Activated CD4-positive, CD25-positive, alpha-beta regulatory T cell treated with anti-CD3 and anti-CD28 coated beads, Interleukin-2, amount 50 U/mL, for 24 hours (primary cell): Measurements from ENCODE around the gene SERPINB7.
"Not testable (repeated sequence)": the region's sequence is repeated elsewhere in the genome, so short reads cannot be mapped to it uniquely, and the experiment has no call there.

Source experiments
- ATAC-seq, 2 donors: fragments of 150-1000 bp; cut with Tn5 transposase; one replicate each; pipeline ENCODE4 v1.10.0; 2021; ENCODE audit warnings: mild to moderate bottlenecking in 1 of 2, moderate library complexity in 1 of 2

The SERPINB7 gene, protein sequence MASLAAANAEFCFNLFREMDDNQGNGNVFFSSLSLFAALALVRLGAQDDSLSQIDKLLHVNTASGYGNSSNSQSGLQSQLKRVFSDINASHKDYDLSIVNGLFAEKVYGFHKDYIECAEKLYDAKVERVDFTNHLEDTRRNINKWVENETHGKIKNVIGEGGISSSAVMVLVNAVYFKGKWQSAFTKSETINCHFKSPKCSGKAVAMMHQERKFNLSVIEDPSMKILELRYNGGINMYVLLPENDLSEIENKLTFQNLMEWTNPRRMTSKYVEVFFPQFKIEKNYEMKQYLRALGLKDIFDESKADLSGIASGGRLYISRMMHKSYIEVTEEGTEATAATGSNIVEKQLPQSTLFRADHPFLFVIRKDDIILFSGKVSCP

DNA sequence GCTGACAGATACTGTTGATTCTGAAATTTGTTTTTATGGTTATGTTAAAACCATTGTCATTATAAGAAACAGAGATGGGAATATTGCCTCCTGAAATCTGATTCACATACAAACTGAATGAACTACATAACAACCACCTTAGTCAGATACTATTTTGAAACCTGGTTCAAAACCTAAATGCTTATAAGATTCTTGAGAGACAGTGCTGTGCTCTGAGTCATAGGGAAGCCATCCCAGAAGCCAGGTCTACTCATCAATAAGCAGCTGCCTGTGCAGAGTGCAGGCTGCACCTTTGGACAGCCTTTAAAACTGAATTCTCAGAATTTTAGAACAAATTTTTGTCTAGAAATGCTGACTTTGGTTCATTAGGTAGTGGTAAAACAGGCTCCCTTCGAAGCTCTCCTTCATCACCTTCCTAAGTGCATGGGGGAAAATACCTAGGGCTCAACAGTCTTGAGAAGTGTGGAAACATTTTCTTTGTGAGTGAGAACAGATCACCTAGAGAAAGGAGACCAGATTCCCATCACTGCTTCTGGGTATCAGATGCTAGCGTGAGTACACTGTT lies at the start of gene SERPINB7:
Gene SERPINB7, plus strand, starts transcription at position 253 of the 565 bp plus-strand sequence. CDS start 6,955 bp downstream, outside the sequence.
- no peak for ATAC-seq

DNA sequence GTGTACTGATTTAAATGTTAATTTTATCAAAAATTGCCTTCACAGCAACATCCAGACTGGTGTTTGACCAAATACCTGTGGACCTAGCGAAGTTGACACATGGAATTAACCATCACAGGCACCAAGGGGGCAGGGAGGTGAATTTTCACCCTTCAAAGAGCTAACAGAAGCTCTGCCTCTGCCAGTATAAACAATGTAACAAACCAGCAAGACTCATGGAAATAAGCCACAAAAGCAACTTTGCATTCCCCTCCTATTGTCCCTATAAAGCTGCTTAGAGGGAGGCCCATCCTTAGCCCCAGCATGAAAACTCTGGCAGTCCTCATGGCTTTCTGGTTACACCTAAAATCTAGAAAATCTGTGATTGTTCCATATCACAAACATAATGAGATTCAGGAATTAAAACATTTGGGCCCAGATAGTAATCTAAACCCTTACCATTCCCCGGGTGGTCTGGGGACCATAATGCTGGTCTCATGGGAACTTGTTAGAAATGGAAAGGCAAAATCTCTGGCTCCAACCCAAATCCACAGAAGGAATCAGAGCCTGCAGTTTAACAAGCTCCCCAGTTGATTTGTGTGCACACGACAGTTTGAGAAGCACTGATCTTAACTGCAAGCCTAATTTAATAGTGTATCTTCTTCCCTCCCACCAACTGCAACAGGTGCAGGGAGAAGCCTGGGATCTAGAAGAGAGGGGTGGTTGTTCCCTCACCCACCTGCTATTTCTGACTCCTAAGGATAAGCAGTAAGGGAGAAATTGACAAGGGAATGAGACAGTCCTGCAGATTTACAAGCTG lies 49.3 kb upstream of the SERPINB7 start:
- no peak for ATAC-seq

DNA sequence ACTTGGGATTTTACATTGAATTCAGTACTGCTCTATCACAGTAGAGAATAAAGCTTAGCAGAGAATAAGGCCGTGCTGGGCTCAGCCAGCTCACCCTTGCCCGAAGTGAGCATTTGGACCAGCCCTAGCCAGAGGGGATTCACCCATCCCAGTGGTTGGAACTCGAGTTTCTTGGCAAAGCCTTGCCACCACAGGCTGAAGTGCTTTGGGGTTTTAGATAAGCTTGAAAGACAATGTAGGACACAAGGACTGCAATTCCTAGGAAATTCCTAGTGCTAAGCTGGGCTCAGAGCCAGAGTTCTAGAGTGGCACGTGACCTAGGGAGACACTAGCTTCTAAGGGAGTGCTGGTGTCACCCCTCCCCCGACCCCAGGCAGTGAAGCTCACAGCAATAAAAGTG lies 44.4 kb upstream of the SERPINB7 start:
- ATAC-seq: no peak

DNA sequence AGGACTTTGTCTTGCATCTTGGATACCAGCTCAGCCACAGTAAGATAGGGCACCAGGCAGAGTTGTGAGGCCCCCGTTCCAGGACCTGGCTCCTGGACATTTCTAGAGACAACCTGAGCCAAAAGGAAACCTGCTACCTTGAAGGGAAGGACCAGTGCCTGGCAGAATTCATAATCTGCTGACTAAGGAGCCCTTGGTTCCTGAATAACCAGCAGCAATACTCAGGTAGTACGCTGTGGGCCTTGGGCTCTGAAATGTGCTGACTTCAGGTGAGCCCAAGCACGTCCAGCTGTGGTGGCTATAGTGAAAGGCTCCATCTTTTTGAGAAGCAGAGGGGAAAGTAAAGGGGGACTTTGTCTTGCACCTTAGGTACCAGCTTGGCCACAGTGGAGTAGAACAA lies 44.0 kb upstream of the SERPINB7 start:
- ATAC-seq: no peak

DNA sequence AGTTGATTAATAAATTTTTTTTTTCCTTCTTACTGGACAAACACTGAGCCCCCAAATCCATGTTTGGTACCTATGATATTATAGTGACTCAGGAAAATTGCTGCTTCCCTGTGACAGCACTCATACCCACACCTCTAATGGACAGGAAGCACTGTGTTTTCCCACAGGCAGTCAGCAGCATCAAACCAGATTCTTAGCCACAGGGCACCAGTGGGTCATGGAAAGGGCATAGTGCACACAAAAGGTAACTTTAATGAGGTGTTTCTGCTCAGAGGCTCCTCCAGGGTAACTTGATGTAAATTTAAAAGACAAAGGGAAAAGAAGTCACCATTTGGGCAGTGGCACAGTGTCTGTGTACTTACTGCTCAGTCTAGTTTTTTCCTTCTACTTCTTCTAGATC lies 38.3 kb upstream of the SERPINB7 start:
- ATAC-seq: no peak

DNA sequence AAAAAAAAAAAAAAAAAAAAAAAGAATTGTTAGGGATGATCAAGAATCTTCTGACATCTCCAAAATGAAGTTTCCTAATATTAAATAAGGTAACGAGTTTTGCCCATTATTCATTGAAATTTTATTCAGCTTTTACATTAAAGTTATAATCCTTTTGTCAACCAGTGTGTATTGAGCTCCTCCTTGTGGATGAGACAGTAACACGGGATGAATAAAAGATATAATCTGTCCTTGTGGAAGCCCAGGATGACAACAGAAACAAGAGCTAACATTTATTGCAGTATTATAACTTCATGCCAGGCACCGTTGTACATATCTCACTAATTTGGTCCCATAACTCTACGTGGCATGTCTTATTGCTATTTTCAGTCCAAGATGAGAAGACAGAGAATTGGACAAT lies 33.4 kb upstream of the SERPINB7 start:
- ATAC-seq: no peak

DNA sequence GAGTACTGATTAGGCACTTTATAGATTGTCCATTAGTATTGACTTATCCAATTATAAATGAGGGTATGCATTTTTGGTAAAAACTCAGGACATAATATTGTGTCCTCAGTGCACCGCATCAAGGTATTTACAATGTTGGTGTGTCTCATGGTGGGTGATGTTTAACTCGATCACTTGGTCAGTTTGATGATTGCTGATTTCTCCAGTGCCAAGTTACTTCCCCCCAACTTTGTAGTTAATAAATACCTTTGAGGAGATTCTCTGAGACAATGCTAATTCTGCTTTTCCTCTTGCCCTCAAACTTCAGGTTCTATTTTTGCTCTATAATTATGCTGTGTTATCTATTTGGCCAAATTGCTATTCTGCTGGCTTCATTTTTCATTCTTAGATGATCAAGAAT lies 28.2 kb upstream of the SERPINB7 start:
- ATAC-seq: no peak

DNA sequence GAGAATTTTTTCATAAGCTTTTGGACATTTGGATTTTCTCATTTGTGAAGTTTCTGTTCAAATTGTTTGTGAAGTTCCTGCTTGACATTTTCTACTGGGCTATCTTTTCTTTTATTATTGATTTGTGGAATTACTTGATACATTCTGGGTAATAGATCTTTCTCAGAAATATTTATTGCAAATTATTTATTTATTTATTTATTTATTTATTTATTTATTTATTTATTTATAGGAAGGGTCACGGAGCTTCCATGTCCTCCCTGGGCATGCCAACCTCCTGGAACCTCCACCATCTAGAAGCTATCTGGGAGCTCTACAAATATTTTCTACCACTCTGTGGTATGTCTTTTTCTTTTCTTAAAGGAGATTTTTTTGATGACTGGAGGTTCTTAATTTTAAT lies 25.7 kb upstream of the SERPINB7 start:
- no peak for ATAC-seq

DNA sequence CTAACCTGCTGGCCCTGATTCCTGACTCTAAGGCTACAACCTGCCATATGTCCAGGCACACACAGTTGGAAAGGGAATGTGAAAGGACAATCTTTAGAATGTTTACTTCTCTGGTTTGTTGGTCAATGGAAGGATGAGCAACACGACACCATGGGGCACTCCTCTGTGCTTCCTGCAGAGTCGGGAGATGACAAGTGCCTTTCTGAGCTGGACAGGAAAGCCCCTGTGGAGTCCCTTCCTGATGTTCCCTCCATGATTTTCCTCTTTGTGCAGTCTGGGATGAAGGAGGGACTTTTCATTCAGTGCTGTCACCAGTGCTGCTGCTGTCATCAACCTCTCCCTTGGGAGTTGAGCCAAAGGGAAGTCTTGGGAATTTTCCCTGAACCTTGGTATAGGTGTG lies 22.6 kb upstream of the SERPINB7 start:
- no peak for ATAC-seq

DNA sequence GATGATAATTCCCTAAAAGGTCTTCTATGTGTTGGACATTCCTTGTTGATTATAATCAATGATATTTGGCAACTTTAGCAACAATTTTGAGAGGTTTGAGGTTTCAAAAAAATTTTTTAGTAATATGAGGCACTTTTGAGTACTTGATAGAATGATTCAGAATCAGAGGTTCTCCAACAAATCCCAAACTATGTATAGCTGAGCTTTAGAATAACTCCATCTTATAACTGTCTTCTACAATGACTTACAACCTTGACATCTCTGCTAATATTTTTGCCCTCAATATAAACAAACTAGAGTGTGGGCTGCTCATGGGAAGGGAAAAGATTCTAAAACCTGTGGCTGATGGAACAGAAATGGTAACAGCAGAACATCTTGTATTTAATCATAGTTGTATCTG lies 21.5 kb upstream of the SERPINB7 start:
- no peak for ATAC-seq

DNA sequence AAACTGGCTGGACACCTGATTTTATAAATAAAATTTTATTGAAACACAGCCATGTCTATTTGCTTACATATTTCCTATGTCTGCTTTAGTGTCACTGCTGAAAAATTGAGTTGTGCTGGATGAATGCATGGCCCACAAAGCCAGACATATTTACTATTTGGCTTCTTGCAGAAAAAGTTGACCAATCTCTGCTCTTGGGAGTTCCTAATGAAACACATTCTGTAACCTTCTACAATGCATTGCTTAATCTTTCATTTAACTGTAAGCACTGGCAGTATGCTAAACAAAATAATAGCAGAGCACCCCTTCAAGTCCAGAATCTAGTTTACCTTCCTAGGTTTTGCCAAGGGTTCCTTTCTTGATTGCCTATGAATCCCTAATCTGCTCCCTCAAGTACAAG lies 17.7 kb upstream of the SERPINB7 start:
- no peak for ATAC-seq

DNA sequence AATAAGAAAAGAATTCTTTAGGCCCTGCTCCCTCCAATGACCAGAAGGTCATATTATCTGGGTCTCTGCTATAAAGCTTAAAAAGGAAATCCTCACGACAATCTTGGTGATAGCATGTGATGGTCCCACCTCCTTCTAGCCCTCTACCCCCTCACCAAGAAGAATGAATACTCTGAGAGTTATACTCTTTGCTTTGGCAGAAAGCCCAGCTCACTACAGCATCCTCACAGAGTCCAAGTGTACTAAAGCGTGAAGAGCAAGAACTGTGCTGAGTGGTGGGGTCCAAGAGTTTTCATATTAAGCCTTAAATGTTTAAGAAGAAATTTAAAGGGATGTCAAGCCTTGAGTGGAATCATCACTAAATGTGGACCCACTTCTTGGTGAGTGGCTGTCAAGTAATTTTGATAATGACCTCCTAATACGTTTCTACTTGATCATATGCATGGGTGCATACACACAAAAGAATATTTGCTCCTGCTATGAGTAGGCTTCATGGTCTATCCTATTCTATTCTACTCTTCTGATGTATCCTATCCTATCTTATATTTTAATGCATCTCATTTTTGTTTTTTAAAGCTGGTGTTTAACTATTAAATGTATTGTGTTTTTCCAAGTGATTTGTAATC lies 16.5 kb upstream of the SERPINB7 start:
- no peak for ATAC-seq

DNA sequence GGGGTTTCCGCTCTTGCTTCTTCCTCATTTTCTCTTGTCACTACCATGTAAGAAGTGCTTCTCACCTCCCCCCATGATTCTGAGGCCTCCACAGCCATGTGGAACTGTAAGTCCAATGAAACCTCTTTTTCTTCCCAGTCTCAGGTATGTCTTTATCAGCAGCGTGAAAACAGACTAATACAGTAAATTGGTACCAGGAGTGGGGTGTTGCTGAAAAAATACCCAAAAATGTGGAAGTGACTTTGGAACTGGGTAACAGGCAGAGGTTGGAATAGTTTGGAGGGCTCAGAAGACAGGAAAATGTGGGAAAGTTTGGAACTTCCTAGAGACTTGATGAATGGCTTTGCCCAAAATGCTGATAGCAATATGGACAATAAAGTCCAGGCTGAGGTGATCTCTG lies 15.4 kb upstream of the SERPINB7 start:
- ATAC-seq: not testable (repeated sequence)

DNA sequence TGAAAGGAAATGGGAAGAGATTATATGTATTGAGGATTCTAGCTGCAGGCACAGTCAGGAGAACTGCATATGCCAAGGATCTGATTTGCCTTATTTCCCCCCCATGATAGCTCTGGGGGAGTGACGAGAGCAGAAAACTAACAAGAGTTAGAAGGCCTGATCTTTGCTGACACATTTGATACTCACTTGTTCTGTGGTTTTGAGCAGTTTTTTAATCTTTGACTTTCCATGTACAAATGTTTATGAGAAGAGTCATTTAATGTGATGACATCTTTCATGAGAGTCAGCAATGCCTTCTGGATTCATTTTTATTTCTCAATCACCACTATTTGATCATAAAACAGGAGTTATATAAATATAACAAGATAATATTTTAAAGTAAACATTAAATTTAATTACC lies 12.7 kb upstream of the SERPINB7 start:
- no peak for ATAC-seq

DNA sequence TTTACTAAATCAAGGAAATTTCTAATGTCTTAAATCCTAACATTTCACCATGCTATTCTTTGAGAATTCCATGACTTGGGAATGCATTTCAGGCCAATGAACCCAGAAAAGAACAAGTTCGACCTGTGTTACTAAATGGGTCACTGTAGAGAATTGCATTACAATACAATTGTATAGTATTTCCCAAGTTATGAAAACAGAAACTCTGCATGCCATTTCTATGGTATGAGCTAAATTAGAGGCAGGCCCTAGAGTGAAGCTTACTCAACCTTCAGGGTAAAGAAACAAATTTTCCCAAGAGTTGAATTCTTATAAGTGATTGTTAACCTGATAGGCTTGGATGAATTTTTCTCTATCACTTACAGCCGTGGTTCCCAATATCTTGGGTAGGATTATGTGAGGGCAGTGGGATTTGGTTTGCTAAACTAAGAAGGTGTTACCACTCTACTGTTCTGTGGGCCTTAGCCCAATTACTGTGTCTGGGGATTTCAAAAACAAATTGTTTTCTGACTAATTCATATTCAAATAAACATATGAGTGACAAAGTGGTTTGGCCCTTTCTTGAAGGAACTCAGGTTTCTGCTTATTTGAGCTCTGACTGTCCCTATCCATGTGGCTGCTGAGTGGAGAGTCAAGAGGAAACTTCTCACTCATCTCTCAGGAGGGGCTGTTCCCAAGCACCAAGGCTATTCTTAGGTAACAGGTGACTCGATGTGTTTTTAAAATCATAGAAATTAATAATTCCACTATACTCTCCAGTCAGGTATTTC lies 11.2 kb upstream of the SERPINB7 start:
- ATAC-seq: no peak

DNA sequence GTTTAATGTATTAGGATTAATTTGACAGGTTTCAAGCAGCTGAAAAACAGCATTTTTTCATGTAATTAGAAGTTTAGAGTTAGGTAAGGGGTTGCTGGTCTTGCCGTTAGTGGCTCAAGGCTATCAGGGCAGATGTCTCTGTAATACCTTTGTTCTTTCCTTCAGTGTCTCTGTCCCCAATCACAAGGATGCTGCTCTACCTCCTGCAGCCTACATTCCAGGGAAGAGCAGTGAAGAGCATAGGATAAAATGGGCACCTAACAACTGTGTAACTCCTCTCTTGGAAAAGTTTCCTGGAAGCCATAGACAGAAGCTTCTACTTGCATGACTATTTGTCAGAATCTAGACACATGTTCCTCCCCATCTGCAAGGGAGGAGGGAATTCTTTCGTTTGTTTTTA lies 9.4 kb upstream of the SERPINB7 start:
- ATAC-seq: no peak

DNA sequence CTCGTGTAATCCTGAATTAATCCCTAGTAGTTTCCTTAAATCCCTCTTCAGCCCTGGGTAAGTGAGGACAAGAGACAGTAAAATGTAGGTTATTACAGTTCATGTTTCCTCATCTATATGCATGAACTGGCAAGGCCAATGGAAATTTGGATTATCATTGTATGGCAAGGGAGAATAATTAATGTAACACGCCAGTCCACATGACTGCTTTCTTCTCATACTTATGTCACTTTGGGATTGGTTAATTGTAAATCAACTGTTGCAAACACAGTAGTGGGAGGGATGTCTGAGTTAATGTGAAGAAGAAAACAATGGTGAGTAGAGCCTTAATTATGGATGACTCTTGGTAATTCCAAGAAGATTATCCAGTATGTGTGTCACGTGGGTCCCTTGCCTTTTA lies 1.7 kb upstream of the SERPINB7 start:
- ATAC-seq: no peak

DNA sequence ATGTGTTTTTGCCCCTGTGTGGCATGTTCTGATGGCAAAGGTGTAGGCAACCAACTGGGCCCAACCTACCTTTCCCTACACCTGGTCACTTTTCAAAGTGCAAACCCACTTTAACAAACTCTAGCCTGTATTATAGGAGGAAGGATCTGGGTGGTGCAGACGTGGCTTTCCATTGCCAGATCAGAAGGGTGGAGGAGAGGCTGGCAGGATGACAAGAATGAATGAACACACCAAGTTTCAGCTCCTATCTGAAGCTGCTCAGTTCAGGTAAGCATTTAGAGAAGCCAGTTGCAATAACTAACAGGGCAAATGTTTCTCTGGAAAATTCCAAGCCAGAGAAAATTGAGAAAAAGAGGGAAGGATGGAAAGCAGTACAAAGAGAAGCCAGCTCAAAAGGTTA lies 707 bp upstream of the SERPINB7 start:
- no peak for ATAC-seq

DNA sequence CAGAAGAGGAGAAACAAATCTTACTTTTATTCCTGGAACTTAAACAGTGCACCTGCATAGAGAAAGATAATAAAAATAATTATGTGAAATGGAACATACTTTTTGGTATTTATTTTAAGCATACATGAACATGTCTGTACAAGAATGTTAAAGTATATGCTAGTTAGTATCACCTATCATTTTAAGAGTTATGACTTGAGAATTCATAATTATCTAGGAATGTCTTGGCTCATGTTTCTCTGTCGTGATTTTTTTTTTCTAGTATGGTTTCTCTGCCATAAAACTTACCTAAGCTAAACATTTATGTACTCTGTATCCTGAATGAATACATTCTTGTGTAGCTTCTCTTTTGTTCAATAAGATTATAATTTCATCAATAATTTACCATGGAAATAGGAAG lies 4.2 kb downstream of the SERPINB7 start:
- no peak for ATAC-seq

DNA sequence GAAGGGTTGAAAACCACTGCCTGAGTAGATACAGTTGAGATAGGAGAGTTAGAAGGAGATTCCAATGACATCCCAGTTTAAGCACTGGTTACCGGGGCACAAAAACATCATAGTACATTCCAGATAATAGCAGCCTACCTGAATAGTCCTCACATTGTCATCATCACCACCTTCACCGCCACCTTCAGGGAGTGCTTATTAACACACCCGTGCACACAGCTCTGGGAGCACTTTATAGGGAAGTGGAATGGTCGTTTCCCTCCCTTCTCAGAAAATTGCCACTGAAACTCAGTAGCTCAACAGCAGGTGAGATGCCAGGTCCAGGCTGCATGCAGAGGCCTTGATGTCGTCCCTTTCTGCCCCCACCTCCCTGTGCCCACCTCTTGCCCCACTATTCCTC lies 8.2 kb downstream of the SERPINB7 start:
- ATAC-seq: no peak

DNA sequence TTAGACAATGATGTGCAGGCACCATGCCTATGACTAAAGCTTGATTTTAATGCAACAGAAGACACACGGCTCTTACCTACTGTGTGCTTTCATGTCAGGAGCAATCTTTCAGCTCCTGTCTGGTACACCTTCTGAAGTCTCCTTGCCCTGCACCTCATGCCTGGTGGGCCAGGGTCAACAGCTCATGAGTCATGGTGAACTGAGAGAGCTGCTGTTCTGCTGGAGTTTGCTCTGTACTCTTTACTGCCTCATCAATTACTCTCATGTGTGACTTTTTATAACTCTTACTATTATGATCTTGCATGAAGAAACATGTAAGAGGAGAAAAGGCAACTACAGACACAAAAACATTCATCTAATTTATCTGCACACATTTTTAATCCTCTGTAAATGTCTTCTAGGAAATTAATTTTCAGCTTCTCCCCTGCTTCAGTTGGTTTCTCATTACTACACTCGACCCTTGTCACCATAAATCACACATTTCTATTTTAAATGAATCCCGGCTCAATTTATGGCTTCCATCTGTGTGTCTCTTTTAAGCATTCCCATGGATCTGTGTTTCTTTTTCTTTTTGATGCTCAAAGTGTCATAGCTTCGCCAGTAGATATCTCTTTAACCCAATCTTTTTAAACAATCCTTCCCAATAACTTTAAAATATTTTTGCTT lies 9.7 kb downstream of the SERPINB7 start:
- no peak for ATAC-seq

DNA sequence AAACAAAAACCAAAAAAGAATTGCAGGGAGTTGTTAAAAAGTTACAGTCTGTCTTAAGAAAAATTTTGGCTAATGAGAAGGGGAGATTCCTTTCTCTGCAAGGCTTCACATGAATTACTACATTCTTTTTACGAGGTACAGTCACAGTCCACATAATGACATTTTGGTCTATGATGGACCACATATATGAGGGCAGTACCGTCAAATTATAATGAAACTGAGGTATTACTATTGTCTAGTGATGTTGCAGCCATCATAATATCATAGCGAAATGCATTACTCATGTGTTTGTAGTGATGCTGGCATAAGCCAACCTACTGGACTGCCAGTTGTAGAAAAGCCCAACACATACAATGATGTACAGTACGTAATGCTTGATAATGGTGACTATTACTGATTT lies 12.5 kb downstream of the SERPINB7 start:
- no peak for ATAC-seq
